Measurements from ENCODE around the gene ASB8. TPM values are rescaled to one million over a fixed set of nuclear protein-coding genes. Genes with fewer than 3 reads are reported as not detected.

The ASB8 gene
- total and polyA plus RNA-seq, 9 of the 15 experiments (the other 6 are each of a cell fraction or from before 2014, with no cell fraction given): 13.3 to 29.0 (median 19.6) TPM

DNA sequence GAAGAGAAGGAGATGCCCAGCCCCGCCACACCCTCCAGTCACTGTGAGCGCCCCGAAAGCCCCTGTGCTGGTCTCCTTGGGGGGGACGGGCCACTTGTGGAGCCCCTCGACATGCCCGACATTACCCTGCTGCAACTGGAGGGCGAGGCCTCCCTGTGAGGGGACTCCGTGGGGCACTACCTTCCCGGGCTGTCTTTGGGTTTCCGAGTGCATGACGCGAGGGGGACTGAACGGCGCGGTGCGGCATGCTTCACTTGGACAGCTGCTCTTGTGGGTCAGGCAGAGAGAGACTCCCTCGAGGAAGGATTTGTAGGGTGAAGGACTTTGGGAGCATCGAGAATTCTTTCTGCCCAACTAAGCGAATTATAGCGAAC is 27.2 kb upstream of the ASB8 start:
- POLR2A ChIA-PET: interaction anchor here (0.9 kb wide), 1 partner anchor 289 kb away, joined by 4 read pairs; no protein-coding TSS in a partner anchor
- Histone ChIP-seq H3K9me3 (replicated peaks; ENCODE audit: control insufficient read depth, insufficient read depth, low read depth, low read length) (no peaks in the 10 kb centered on the region), H3K27me3 (ENCODE audit: control insufficient read depth in 2 of 2, insufficient read depth in 2 of 2, low read length in 2 of 2) (peaks cover 21 to 42% of the 10 kb centered on the region in 2 experiments; a peak in 4 of 5 replicates), H3K4me3 (no peak overlapping the region), H3K27ac (ENCODE audit: extremely low read depth, low read depth, low read length) (no peak overlapping the region), H3K36me3 (ENCODE audit: control insufficient read depth, insufficient read depth, low read length) (no peaks in the 10 kb centered on the region), H3K4me2 (ENCODE audit: insufficient read depth, low read length) (no peak overlapping the region), H3K9ac (ENCODE audit: insufficient read depth in 1 of 2, low read depth in 2 of 2, low read length in 2 of 2) (no peak overlapping the region), H3K9me1 (ENCODE audit: control insufficient read depth, insufficient read depth, low read length) (peaks cover 3% of the 10 kb centered on the region), H3K79me2 (ENCODE audit: control insufficient read depth, insufficient read depth, low read length) (no peaks in the 10 kb centered on the region), H3K4me1 (replicated peaks in 1 of 2; ENCODE audit: control insufficient read depth in 2 of 2, insufficient read depth in 2 of 2, low read length in 2 of 2) (peaks cover 0 to 17% of the 10 kb centered on the region in 2 experiments; a peak in 3 of 5 replicates), H2AFZ (ENCODE audit: low read depth, low read length) (no peak overlapping the region), H4K20me1 (replicated peaks; ENCODE audit: control insufficient read depth, insufficient read depth, low read length) (no peaks in the 10 kb centered on the region)
- TF ChIP-seq HNRNPL (IDR thresholded peaks at IDR 0.05; ENCODE audit: low read depth, low read length) (no peak), ATF7 (IDR thresholded peaks at IDR 0.05) (no peak), ZNF436 (CRISPR knock-in tag; IDR thresholded peaks at IDR 0.05) (no peak), EHMT2 (IDR thresholded peaks at IDR 0.05) (no peak), PPARD (CRISPR knock-in tag; IDR thresholded peaks at IDR 0.05) (no peak), TCFL5 (CRISPR knock-in tag; conservative IDR thresholded peaks at IDR 0.05) (no peak), PHF21A (IDR thresholded peaks at IDR 0.05; ENCODE audit: borderline replicate concordance, low read depth) (no peak), BDP1 (IDR thresholded peaks at IDR 0.05; ENCODE audit: insufficient read depth, insufficient read length) (no peak)
- TF ChIP-seq, protein P1, sequence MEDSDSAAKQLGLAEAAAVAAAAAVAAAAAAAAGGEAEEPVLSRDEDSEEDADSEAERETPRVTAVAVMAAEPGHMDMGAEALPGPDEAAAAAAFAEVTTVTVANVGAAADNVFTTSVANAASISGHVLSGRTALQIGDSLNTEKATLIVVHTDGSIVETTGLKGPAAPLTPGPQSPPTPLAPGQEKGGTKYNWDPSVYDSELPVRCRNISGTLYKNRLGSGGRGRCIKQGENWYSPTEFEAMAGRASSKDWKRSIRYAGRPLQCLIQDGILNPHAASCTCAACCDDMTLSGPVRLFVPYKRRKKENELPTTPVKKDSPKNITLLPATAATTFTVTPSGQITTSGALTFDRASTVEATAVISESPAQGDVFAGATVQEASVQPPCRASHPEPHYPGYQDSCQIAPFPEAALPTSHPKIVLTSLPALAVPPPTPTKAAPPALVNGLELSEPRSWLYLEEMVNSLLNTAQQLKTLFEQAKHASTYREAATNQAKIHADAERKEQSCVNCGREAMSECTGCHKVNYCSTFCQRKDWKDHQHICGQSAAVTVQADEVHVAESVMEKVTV (CRISPR knock-in tag; IDR thresholded peaks at IDR 0.05): no peak
- in situ Hi-C loops (cut with MboI) (no loop called here), intact Hi-C loops (cut with micrococcal nuclease) (no loop called here)
- ATAC-seq (no peak), FAIRE-seq (no peak), DNase-seq (ENCODE audit: extremely low read depth in 1 of 4, low spot score in 3 of 4) (no peak)
- BruUV-seq (replicated peaks): no TSS peak
- WGBS (ENCODE audit: insufficient coverage, low coverage, missing lambda C conversion rate): 33% methylated on average over 19 of the region's 20 CpGs
- CTCF ChIA-PET (ENCODE audit: low intra/inter-chr PET ratio): no interaction called here
